Smooth muscle cell (in vitro differentiated cells): ENCODE data around the gene FXR2. TPM values are rescaled to one million over a fixed set of nuclear protein-coding genes. Genes with fewer than 3 reads are reported as not detected.

Experiments
- DNase-seq: peaks from one replicate; lab custom pipeline; 2025; ENCODE audit not compliant: unreplicated experiment; lab: John Stamatoyannopoulos, UW
- H2AFZ ChIP-seq: fragments of 200-600 bp; sonication (generic); 2 replicates; pipeline ENCODE4 v1.6.0; 2016; ENCODE audit warnings: antibody characterized with exemption, low read depth, mild to moderate bottlenecking
- H3F3A ChIP-seq: fragments of 200-600 bp; sonication (generic); 2 replicates; pipeline ENCODE4 v1.6.0; 2017; ENCODE audit warnings: antibody characterized with exemption, low read depth
- H3K27ac ChIP-seq: fragments of 200-600 bp; sonication (generic); 2 replicates; pipeline ENCODE4 v1.5.1; 2016; ENCODE audit warnings: low read depth, mild to moderate bottlenecking
- H3K27me3 ChIP-seq: fragments of 200-600 bp; sonication (generic); 2 replicates; pipeline ENCODE4 v1.6.1; 2016; ENCODE audit warnings: low read depth, mild to moderate bottlenecking
- H3K36me3 ChIP-seq: fragments of 200-600 bp; sonication (generic); 2 replicates; pipeline ENCODE4 v1.5.1; 2016; ENCODE audit warnings: low read depth
- H3K4me1 ChIP-seq: fragments of 200-600 bp; sonication (generic); 2 replicates; pipeline ENCODE4 v1.5.1; 2016; ENCODE audit warnings: low read depth
- H3K4me2 ChIP-seq: fragments of 200-600 bp; sonication (generic); 2 replicates; pipeline ENCODE4 v1.6.0; 2016; ENCODE audit warnings: mild to moderate bottlenecking
- H3K4me3 ChIP-seq: fragments of 200-600 bp; sonication (generic); 2 replicates; pipeline ENCODE4 v1.5.1; 2016; ENCODE audit warnings: mild to moderate bottlenecking
- H3K79me2 ChIP-seq: fragments of 200-600 bp; sonication (generic); 2 replicates; pipeline ENCODE4 v1.6.0; 2016; ENCODE audit warnings: low read depth, mild to moderate bottlenecking
- H3K9ac ChIP-seq: fragments of 200-600 bp; sonication (generic); 2 replicates; pipeline ENCODE4 v1.6.0; 2016; ENCODE audit warnings: low read depth
- H3K9me3 ChIP-seq: fragments of 200-600 bp; sonication (generic); replicated peaks from 2 replicates; pipeline ENCODE4 v1.5.1; 2016; ENCODE audit warnings: low read depth
- H4K20me1 ChIP-seq: fragments of 200-600 bp; sonication (generic); 2 replicates; pipeline ENCODE4 v1.6.0; 2016; ENCODE audit warnings: low read depth
- CTCF ChIP-seq: fragments of 200-600 bp; sonication (generic); IDR thresholded peaks from 2 replicates; pipeline ENCODE4 v1.5.1; 2017; ENCODE audit warnings: borderline replicate concordance, mild to moderate bottlenecking, antibody characterized with exemption; ENCODE audit not compliant: insufficient read depth, poor library complexity, severe bottlenecking
- WGBS: methylation state at CpG from one replicate; pipeline ENCODE4 v1.1.7; 2016; ENCODE audit warnings: low lambda C conversion rate; 5-methylcytosine and 5-hydroxymethylcytosine counted together
- polyA plus RNA-seq: library from polyadenylated mRNA; unstranded; fragments of >200 nt; fragmentation: Nextera tagmentation; extraction: Ambion mirVana; gene quantifications from 2 replicates; pipeline ENCODE4 v1.2.1, GENCODE V29; 2016
- total RNA-seq: library from RNA; depleted of rRNA; stranded (reverse); fragments of >200 nt; gene quantifications from 2 replicates; pipeline ENCODE4 v1.2.3, GENCODE V29; 2014

The FXR2 gene
- total and polyA plus RNA-seq, 2 experiments from 2014 or later, result 22.8 to 50.6 TPM

DNA sequence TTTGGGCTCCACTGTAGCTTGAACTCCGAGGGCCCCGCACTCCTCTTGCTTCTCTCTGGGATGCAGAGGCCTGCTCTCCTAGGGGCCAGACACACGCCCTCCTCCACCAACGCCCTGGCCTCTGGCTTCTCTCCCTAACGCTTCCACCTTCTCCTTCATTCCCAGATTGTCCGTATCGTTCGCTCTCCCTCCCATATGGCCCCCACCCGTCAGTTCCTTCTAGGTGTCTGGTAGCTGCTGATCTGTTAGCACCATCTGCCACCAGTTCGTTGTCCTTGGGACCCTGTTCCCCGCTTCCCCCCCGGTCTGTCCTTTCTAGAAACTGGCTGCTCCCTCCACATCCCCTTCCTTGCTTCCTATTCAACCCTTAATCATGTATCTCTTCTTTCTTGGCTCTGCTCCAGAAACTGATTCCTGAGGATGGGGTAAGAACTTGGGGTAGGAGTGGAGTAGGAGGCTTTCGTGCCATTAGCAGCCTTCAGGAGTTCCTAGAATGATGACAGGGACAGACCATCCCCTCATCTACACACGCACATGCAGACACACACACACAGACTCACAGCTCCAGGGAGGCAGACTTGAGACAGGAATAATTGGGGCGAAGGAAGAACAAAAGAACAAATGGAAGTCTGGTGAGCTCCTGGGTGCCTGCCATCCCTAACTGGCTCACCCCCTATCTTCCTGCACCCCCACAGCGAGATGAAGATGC lies 40.3 kb upstream of the FXR2 start:
- Histone ChIP-seq H3K27me3 (peaks cover 11% of the 10 kb centered on the region), H3K27ac (no peak overlapping the region), H3K4me1 (peaks cover 14% of the 10 kb centered on the region), H4K20me1 (no peaks in the 10 kb centered on the region), H3K9ac (no peak overlapping the region), H3K36me3 (no peaks in the 10 kb centered on the region), H3K4me2 (no peak overlapping the region), H3K9me3 (no peaks in the 10 kb centered on the region), H3F3A (no peaks in the 10 kb centered on the region), H3K79me2 (no peaks in the 10 kb centered on the region), H2AFZ (no peak overlapping the region), H3K4me3 (no peak overlapping the region)
- WGBS, result 83% methylated on average over 16 of the region's 16 CpGs
- no peak for TF ChIP-seq CTCF
- DNase-seq, result no peak

DNA sequence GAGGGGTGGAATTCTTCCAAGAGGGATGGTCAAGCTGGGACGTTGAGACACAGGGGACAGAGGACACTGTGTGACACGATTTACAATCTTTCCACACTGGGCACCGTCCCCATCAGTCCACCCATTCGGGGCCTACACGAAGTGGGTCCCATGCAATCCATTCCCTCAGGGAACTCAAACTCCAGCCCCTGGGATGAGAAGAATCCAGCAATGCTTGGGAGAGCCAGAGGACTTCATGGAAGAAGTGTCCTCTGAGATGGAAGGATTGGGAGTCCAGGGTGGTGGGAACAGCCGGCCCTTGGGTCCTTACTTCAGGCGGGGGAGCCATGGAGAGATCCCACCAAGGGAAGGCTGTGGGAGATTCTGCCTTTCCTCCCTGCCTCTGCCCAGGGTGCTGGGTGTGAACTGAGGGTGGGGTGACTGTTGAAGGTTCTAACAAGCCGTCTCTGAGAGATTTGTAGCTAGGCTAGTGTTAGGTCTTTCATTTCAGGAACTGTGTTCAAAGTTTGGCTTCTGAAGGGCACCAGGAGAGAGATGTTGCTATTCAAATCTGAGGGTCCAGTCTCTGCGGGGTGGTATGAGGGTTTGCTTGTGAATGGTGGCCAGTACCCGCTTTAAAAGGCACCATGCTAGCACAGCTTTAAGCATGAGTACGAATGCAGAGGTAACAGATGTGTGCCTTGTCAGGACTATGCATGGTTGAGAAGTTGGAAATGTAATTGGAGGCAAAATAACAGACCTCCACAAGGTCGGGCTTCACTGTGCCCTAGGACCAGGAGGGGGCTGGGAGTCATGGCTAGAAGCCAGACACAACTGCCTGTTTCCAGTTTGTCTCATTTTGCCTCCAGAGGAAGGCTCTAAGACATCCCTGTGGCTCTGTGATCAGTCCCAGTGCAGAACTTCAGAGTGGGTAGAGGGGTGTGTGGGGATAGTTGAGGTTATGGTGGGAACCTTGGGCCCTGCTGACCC lies 38.0 kb upstream of the FXR2 start:
- H3K79me2 ChIP-seq, result no peaks in the 10 kb centered on the region
- no peaks in the 10 kb centered on the region for H3K9me3 ChIP-seq
- no peak overlapping the region for H3K4me3 ChIP-seq
- TF ChIP-seq CTCF, result no peak
- no peak overlapping the region for H3K9ac ChIP-seq
- H3K27ac ChIP-seq, result no peak overlapping the region
- WGBS, result 82% methylated on average over 12 of the region's 12 CpGs
- no peaks in the 10 kb centered on the region for H3K36me3 ChIP-seq
- H2AFZ ChIP-seq, result no peak overlapping the region
- H3K27me3 ChIP-seq, result peaks cover 11% of the 10 kb centered on the region
- no peak overlapping the region for H3K4me2 ChIP-seq
- no peaks in the 10 kb centered on the region for H4K20me1 ChIP-seq
- H3F3A ChIP-seq, result no peaks in the 10 kb centered on the region
- no peak for DNase-seq
- peaks cover 16% of the 10 kb centered on the region for H3K4me1 ChIP-seq

- 6% methylated on average over 27 of the region's 54 CpGs for WGBS
- peak overlapping the region; percentile 58 for H2AFZ ChIP-seq
These were observed 37.1 kb upstream of the FXR2 start for GRCh38 chr17:7651665-7652387.

More at GRCh38 chr17:7651665-7652387, 37.1 kb upstream of the FXR2 start:
- H3K9ac ChIP-seq, result peak overlapping the region; percentile 47
- H3K9me3 ChIP-seq, result no peaks in the 10 kb centered on the region
- no peaks in the 10 kb centered on the region for H4K20me1 ChIP-seq
- no peaks in the 10 kb centered on the region for H3K79me2 ChIP-seq
- no peaks in the 10 kb centered on the region for H3K36me3 ChIP-seq
- no peak overlapping the region for H3K27ac ChIP-seq
- no peak for TF ChIP-seq CTCF
- peak overlapping the region; percentile 98 for H3K4me2 ChIP-seq
- H3K27me3 ChIP-seq, result peaks cover 11% of the 10 kb centered on the region
- DNase-seq, result no peak
- H3F3A ChIP-seq, result no peaks in the 10 kb centered on the region
- peaks cover 12% of the 10 kb centered on the region for H3K4me1 ChIP-seq
- peak overlapping the region; percentile 62 for H3K4me3 ChIP-seq
